ENCODE measurements around the gene MBD3L3.
A peak's percentile ranks its signal among the peaks of the same experiment; 100 is the strongest.
"Not testable (repeated sequence)": the region's sequence is repeated elsewhere in the genome, so short reads cannot be mapped to it uniquely, and the experiment has no call there.

The MBD3L3 gene

GRCh38 chr19:7058576-7058975 lies at the start of gene MBD3L3:
Gene MBD3L3 (minus strand): TSS chr19:7058676. CDS start chr19:7058605, 71 bp downstream.
- DNase-seq (ENCODE audit: low read depth, low spot score); H3K27ac ChIP-seq: not testable (repeated sequence)

- no peak for DNase-seq (ENCODE audit: low read depth, low spot score)
- no peak overlapping the region for H3K27ac ChIP-seq
These were observed 48.5 kb upstream of the MBD3L3 start for GRCh38 chr19:7106711-7107657.

GRCh38 chr19:7104747-7105447 lies 46.4 kb upstream of the MBD3L3 start:
- DNase-seq (ENCODE audit: low read depth, low spot score) = no peak
- H3K27ac ChIP-seq = no peak overlapping the region

GRCh38 chr19:7101498-7102253 lies 43.2 kb upstream of the MBD3L3 start:
- DNase-seq (ENCODE audit: low read depth, low spot score) = no peak
- no peak overlapping the region for H3K27ac ChIP-seq

GRCh38 chr19:7099597-7099921 lies 41.1 kb upstream of the MBD3L3 start:
- peak overlapping the region; percentile 81 for H3K27ac ChIP-seq
- no peak for DNase-seq (ENCODE audit: low read depth, low spot score)

DNA sequence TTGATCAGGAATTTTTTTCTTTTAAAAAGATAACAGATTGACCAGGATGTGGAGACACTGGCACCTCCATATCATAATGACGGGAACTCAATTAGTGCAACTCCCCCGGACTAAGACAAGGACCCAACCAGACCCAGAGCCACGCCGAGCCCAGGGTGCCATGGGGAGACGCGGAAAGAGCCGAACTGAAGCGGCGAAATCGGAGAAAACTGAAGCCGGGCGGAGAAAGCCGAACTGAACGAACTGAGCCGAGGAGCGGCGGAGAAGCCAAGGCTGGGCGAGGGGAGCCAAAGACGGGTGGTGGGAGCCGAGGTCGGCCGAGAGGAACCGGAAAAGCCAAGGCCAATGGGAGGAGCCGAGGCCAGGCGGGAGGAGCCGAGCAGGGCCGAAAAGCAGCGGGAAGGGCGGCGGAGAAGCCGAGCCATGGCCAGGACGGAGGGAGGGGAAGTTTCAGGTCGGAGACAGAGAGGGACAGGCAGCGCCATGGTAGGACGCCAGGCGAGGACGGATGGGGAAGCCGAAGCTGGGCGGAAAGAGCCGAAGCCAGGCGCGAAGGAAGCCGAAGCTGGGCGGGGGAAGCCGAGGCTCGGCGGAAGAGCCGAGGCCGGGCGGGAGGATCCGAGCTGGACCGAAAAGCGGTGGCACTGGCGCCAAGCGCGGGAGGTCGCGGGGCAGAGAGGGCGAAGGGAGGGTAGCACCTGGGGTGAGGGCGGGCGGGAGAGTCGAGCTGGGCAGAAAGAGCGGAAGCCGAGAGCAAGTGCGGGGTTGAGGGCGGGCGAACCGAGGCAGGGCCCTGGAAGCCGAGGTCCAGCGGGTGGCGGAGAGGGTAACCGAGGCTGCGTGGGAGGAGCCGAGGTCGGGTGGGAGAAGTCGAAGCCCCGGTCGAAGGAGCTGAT lies 40.5 kb upstream of the MBD3L3 start:
- H3K27ac ChIP-seq = peak overlapping the region; percentile 81
- peak; percentile 53 for DNase-seq (ENCODE audit: low read depth, low spot score)

DNA sequence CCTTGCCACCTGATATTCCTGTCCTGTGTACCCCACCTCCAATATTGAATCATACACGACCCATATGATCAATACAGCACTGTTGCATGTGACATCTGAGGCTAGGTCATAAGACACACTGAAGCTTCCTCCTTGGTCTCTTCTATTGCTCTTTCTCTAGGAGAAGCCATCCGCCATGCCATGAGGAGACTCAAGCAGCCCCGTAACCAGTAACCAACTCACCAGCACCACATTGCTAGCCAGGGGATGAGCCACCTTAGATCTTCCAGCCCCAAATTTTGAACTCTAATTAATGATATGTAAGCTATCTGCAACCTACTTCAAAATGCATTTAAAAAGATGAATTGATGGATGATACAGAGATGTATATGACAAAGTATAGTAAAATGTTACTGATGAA lies 39.6 kb upstream of the MBD3L3 start:
- no peak overlapping the region for H3K27ac ChIP-seq
- no peak for DNase-seq (ENCODE audit: low read depth, low spot score)

GRCh38 chr19:7088999-7089398 lies 30.5 kb upstream of the MBD3L3 start:
- H3K27ac ChIP-seq = no peak overlapping the region
- no peak for DNase-seq (ENCODE audit: low read depth, low spot score)

DNA sequence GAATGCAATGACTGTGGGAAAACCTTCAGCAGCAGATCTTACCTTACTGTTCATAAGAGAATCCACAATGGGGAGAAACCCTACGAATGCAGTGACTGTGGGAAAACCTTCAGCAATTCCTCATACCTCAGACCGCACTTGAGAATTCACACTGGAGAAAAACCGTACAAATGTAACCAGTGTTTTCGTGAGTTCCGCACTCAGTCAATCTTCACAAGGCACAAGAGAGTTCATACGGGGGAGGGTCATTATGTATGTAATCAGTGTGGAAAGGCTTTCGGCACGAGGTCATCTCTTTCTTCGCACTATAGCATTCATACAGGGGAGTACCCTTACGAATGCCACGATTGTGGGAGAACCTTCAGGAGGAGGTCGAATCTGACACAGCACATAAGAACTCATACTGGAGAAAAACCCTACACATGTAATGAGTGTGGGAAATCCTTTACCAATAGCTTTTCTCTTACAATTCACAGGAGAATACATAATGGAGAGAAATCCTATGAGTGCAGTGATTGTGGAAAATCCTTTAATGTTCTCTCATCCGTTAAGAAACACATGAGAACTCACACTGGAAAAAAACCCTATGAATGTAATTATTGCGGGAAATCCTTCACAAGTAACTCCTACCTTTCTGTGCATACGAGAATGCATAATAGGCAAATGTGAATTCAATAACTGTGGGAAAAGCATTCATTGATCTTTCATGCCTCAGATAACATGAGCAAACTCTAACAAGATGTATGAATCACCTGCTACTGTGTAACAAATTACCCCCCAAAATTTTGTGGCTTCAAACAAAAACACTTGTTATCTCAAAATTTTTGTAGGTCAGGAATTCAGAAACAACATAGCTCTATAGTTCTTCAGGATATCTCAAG lies 24.8 kb upstream of the MBD3L3 start:
- DNase-seq (ENCODE audit: low read depth, low spot score) = no peak
- H3K27ac ChIP-seq = no peak overlapping the region

- no peak for DNase-seq (ENCODE audit: low read depth, low spot score)
- H3K27ac ChIP-seq = no peak overlapping the region
These were observed 19.5 kb upstream of the MBD3L3 start for GRCh38 chr19:7078008-7078407.

DNA sequence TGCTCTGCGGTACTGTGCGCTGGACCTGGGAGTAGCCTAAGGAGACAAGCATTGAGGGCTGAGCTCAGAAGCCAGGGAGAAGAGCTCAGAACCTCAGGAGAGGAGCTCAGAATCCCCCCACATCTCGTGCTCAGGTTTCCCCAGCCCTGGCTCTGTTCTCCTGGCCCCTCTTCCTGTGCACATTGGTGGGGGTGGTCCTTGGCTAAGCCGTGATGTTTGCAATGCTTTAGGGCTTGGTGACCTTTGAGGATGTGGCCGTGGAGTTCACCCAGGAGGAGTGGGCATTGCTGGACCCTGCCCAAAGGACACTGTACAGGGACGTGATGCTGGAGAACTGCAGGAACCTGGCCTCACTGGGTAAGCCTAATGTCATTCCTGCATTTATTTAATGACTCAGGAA lies 17.7 kb upstream of the MBD3L3 start:
- H3K27ac ChIP-seq = no peak overlapping the region
- no peak for DNase-seq (ENCODE audit: low read depth, low spot score)

DNA sequence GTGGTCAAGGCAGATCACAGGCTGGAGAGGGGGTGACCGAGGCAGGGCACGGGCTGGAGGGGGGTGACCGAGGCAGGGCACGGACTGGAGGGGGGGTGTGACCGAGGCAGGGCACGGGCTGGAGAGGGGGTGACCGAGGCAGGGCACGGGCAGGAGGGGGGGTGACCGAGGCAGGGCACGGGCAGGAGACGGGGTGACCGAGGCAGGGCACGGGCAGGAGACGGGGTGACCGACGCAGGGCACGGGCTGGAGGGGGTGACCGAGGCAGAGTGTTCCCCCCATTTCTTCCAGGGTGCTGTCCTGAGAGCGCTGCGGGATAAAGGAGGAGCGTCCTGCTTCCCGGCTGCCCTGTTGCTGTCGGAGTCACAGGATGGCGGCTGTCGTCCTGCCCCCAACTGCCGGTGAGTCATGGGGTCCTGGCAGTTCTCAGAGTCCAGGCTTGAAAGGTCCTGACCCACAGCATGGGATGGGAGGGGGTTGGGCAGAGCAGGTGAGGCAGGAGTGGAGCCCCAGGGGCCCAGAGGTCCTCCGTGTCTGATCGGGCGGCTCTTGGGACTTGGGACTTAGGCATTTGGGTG lies 16.3 kb upstream of the MBD3L3 start:
- DNase-seq (ENCODE audit: low read depth, low spot score) = no peak
- H3K27ac ChIP-seq = no peak overlapping the region

- DNase-seq (ENCODE audit: low read depth, low spot score) = no peak
These were observed 14.1 kb upstream of the MBD3L3 start for GRCh38 chr19:7072541-7072940.

GRCh38 chr19:7069904-7070226 lies 11.4 kb upstream of the MBD3L3 start:
- no peak for DNase-seq (ENCODE audit: low read depth, low spot score)
- peak overlapping the region; percentile 71 for H3K27ac ChIP-seq

More at GRCh38 chr19:7072541-7072940, 14.1 kb upstream of the MBD3L3 start:
- H3K27ac ChIP-seq = no peak overlapping the region

GRCh38 chr19:7069042-7069903 lies 10.8 kb upstream of the MBD3L3 start, which contains the start of gene ZNF557:
Gene ZNF557 (plus strand): TSS chr19:7069703. CDS start chr19:7075075, 5,372 bp downstream.
- peak; percentile 87 for DNase-seq (ENCODE audit: low read depth, low spot score)

GRCh38 chr19:7068599-7068998 lies 10.1 kb upstream of the MBD3L3 start:
- DNase-seq (ENCODE audit: low read depth, low spot score) = no peak
- no peak overlapping the region for H3K27ac ChIP-seq

More at GRCh38 chr19:7069042-7069903, 10.8 kb upstream of the MBD3L3 start, which contains the start of gene ZNF557:
- peak within 1 kb of the TSS; percentile 71 for H3K27ac ChIP-seq

- H3K27ac ChIP-seq = no peak overlapping the region
- no peak for DNase-seq (ENCODE audit: low read depth, low spot score)
These were observed 9.2 kb upstream of the MBD3L3 start for GRCh38 chr19:7067716-7068115.
